Activated T-helper 9 cell treated with anti-CD3 and anti-CD28 coated beads, Interleukin-2, amount 50 U/mL, for 16 hours (primary cell): Measurements from ENCODE around the gene TVP23B.
A peak's percentile ranks its signal among the peaks of the same experiment; 100 is the strongest.
"Not testable (repeated sequence)": the region's sequence is repeated elsewhere in the genome, so short reads cannot be mapped to it uniquely, and the experiment has no call there.

Experiments
- DNase-seq: peaks from one replicate; pipeline ENCODE4 v3.0.0-alpha.2; 2020; ENCODE audit warnings: low read depth

Gene TVP23B

GRCh38 chr17:18791402-18791801, 10.4 kb downstream of the TVP23B start:
- not testable (repeated sequence) for DNase-seq

GRCh38 chr17:18794841-18795240, 13.9 kb downstream of the TVP23B start:
- DNase-seq: not testable (repeated sequence)

- not testable (repeated sequence) for DNase-seq
These were observed 15.9 kb downstream of the TVP23B start for GRCh38 chr17:18796887-18797286.

GRCh38 chr17:18803458-18804245, 22.7 kb downstream of the TVP23B start:
- DNase-seq: not testable (repeated sequence)

- DNase-seq: not testable (repeated sequence)
These were observed 34.9 kb downstream of the TVP23B start for GRCh38 chr17:18815924-18816323.

- DNase-seq: not testable (repeated sequence)
These were observed 35.7 kb downstream of the TVP23B start for GRCh38 chr17:18816489-18817371.

GRCh38 chr17:18821430-18821829, 40.4 kb downstream of the TVP23B start:
- DNase-seq: not testable (repeated sequence)

GRCh38 chr17:18827613-18828012, 46.6 kb downstream of the TVP23B start:
- not testable (repeated sequence) for DNase-seq

GRCh38 chr17:18848501-18848900, 67.5 kb downstream of the TVP23B start:
- DNase-seq: no peak

- no peak for DNase-seq
These were observed 69.7 kb downstream of the TVP23B start for GRCh38 chr17:18850679-18851078.

- DNase-seq: no peak
These were observed 70.2 kb downstream of the TVP23B start for GRCh38 chr17:18851201-18851600.

- DNase-seq: no peak
These were observed 74.0 kb downstream of the TVP23B start for GRCh38 chr17:18854956-18855355.

GRCh38 chr17:18855831-18856569, 75.0 kb downstream of the TVP23B start:
- peak; percentile 79 for DNase-seq
